Measurements from ENCODE around the gene AMFR. TPM values are rescaled to one million over a fixed set of nuclear protein-coding genes. Genes with fewer than 3 reads are reported as not detected.

The AMFR gene
- total and polyA plus RNA-seq, 8 donors = 64.2 to 88.5 (median 69.7) TPM

GRCh38 chr16:56411123-56411522 lies 14.2 kb downstream of the AMFR start:
- intact Hi-C loops (cut with DNase I) = no loop called here
- no peak for ATAC-seq
- Histone ChIP-seq H3K4me1 (peaks cover 0 to 16% of the 10 kb centered on the region in 2 donors), H3K4me3 (no peak overlapping the region), H3K36me3 (peaks cover 0 to 42% of the 10 kb centered on the region in 2 donors), H3K9me3 (no peaks in the 10 kb centered on the region), H3K27me3 (no peaks in the 10 kb centered on the region), H3K27ac (no peak overlapping the region)
- no peak for TF ChIP-seq CTCF (IDR thresholded peaks at IDR 0.05)
- DNase-seq = no peak

- DNase-seq (no peak), ATAC-seq (peak; percentile 33)
- H3K27ac ChIP-seq = no peak overlapping the region
- intact Hi-C loops (cut with DNase I) = no loop called here
- no peak for TF ChIP-seq CTCF (IDR thresholded peaks at IDR 0.05)
- H3K4me1 ChIP-seq = peaks cover 0 to 4% of the 10 kb centered on the region in 2 donors
- peaks cover 0 to 55% of the 10 kb centered on the region in 2 donors for H3K36me3 ChIP-seq
- H3K4me3 ChIP-seq = no peak overlapping the region
- H3K9me3 ChIP-seq = no peaks in the 10 kb centered on the region
- no peaks in the 10 kb centered on the region for H3K27me3 ChIP-seq
These were observed 16.1 kb downstream of the AMFR start for GRCh38 chr16:56409195-56409594.

GRCh38 chr16:56408379-56409098 lies 16.8 kb downstream of the AMFR start:
- no peaks in the 10 kb centered on the region for H3K27me3 ChIP-seq
- no peak overlapping the region for H3K4me3 ChIP-seq
- DNase-seq = no peak
- H3K9me3 ChIP-seq = no peaks in the 10 kb centered on the region
- H3K4me1 ChIP-seq = peaks cover 0 to 4% of the 10 kb centered on the region in 2 donors
- no peak overlapping the region for H3K27ac ChIP-seq
- H3K36me3 ChIP-seq = peaks cover 0 to 60% of the 10 kb centered on the region in 2 donors
- no peak for TF ChIP-seq CTCF (IDR thresholded peaks at IDR 0.05)
- peak; percentile 21 for ATAC-seq
- intact Hi-C loops (cut with DNase I) = no loop called here

GRCh38 chr16:56405977-56406672 lies 19.2 kb downstream of the AMFR start:
- H3K36me3 ChIP-seq = peaks cover 0 to 62% of the 10 kb centered on the region in 2 donors
- DNase-seq = no peak
- no peak for ATAC-seq

More at GRCh38 chr16:56405977-56406672, 19.2 kb downstream of the AMFR start:
- Histone ChIP-seq H3K4me3 (no peak overlapping the region), H3K27ac (no peak overlapping the region), H3K4me1 (peaks cover 0 to 4% of the 10 kb centered on the region in 2 donors), H3K27me3 (no peaks in the 10 kb centered on the region), H3K9me3 (no peaks in the 10 kb centered on the region)
- intact Hi-C loops (cut with DNase I) = no loop called here
- no peak for TF ChIP-seq CTCF (IDR thresholded peaks at IDR 0.05)

Measured in left lung (tissue), 10 donors.